Karpas-422 (cell line): ENCODE data around the gene ADAMTSL4. TPM values are rescaled to one million over a fixed set of nuclear protein-coding genes. Genes with fewer than 3 reads are reported as not detected.
"Not testable (repeated sequence)": the region's sequence is repeated elsewhere in the genome, so short reads cannot be mapped to it uniquely, and the experiment has no call there.

Experiments
- DNase-seq: peaks from one replicate; pipeline ENCODE4 v3.0.0-alpha.2; 2015
- H2AFZ ChIP-seq: fragments of 200-600 bp; sonication (generic); 2 replicates; pipeline ENCODE4 v1.6.1; 2014; ENCODE audit warnings: antibody characterized with exemption, low read length, mixed read lengths
- H3K27ac ChIP-seq: fragments of 200-600 bp; sonication (generic); 2 replicates; pipeline ENCODE4 v1.5.1; 2014; ENCODE audit warnings: mild to moderate bottlenecking, low read length, moderate library complexity
- H3K27me3 ChIP-seq: fragments of 200-600 bp; sonication (generic); 2 replicates; pipeline ENCODE4 v1.6.1; 2014; ENCODE audit warnings: low read length, mixed read lengths
- H3K36me3 ChIP-seq: fragments of 200-600 bp; sonication (generic); 2 replicates; pipeline ENCODE4 v1.6.1; 2014; ENCODE audit warnings: low read length, mixed read lengths; ENCODE audit not compliant: insufficient read depth
- H3K4me1 ChIP-seq: fragments of 200-600 bp; sonication (generic); 2 replicates; pipeline ENCODE4 v1.6.1; 2014; ENCODE audit warnings: mild to moderate bottlenecking, low read length, mixed read lengths
- H3K4me2 ChIP-seq: fragments of 200-600 bp; sonication (generic); 2 replicates; pipeline ENCODE4 v1.6.1; 2014; ENCODE audit warnings: low read length, low read depth, mild to moderate bottlenecking; ENCODE audit not compliant: poor library complexity, severe bottlenecking
- H3K4me3 ChIP-seq: fragments of 200-600 bp; sonication (generic); 2 replicates; pipeline ENCODE4 v1.5.1; 2014; ENCODE audit warnings: mild to moderate bottlenecking, antibody characterized with exemption, low read length, mixed read lengths
- H3K79me2 ChIP-seq: fragments of 200-600 bp; sonication (generic); 2 replicates; pipeline ENCODE4 v1.6.1; 2014; ENCODE audit warnings: mild to moderate bottlenecking, low read length, mixed read lengths
- H3K9ac ChIP-seq: fragments of 200-600 bp; sonication (generic); 2 replicates; pipeline ENCODE4 v1.6.0; 2014; ENCODE audit warnings: low read length
- H3K9me2 ChIP-seq: fragments of 200-600 bp; sonication (generic), shearing (Covaris generic); replicated peaks from 2 replicates; pipeline ENCODE4 v1.6.0; 2014; ENCODE audit warnings: mild to moderate bottlenecking, low read length, moderate library complexity; ENCODE audit not compliant: insufficient read depth
- H3K9me3 ChIP-seq: fragments of 300-700, 200-600 bp; sonication (generic); 2 replicates; pipeline ENCODE4 v1.6.1; 2014; ENCODE audit warnings: low read length, mixed read lengths
- H4K20me1 ChIP-seq: fragments of 200-600 bp; sonication (generic); 2 replicates; pipeline ENCODE4 v1.6.1; 2014; ENCODE audit warnings: mild to moderate bottlenecking, antibody characterized with exemption, low read length, low read depth; ENCODE audit not compliant: insufficient read depth
- total RNA-seq: library from RNA; depleted of rRNA; stranded (reverse); fragments of >200 nt; shearing (Covaris generic); gene quantifications from 2 replicates; pipeline ENCODE4 v1.2.3, GENCODE V29; 2014; ENCODE audit warnings: low replicate concordance

The ADAMTSL4 gene
- total RNA-seq, 1 experiment from 2014 or later = not detected

- Histone ChIP-seq H2AFZ (no peak overlapping the region), H3K9me3 (no peaks in the 10 kb centered on the region), H3K4me2 (peak overlapping the region; percentile 97), H3K9ac (peak overlapping the region; percentile 97), H3K27me3 (no peaks in the 10 kb centered on the region), H3K36me3 (peaks cover 51% of the 10 kb centered on the region), H3K4me1 (peaks cover 58% of the 10 kb centered on the region), H4K20me1 (peaks cover 54% of the 10 kb centered on the region), H3K4me3 (peak overlapping the region; percentile 89), H3K27ac (peak overlapping the region; percentile 93), H3K79me2 (peaks cover 68% of the 10 kb centered on the region), H3K9me2 (no peaks in the 10 kb centered on the region)
- DNase-seq = peak; percentile 75
Measured at GRCh38 chr1:150578272-150579109, 29.3 kb downstream of the ADAMTSL4 start.

GRCh38 chr1:150579110-150579944 lies 30.1 kb downstream of the ADAMTSL4 start, which contains the start of gene MCL1:
Gene MCL1, minus strand, starts transcription at chr1:150579610. Its CDS starts 80 bp downstream, at chr1:150579530.
- Histone ChIP-seq H3K36me3 (peaks cover 47% of the 10 kb centered on the region), H3K27ac (peak within 1 kb of the TSS; percentile 93), H3K9ac (peak within 1 kb of the TSS; percentile 97), H3K79me2 (peaks cover 66% of the 10 kb centered on the region), H3K4me1 (peaks cover 50% of the 10 kb centered on the region), H4K20me1 (peaks cover 50% of the 10 kb centered on the region), H2AFZ (no peak within 1 kb of the TSS), H3K4me3 (peak within 1 kb of the TSS; percentile 89), H3K27me3 (no peaks in the 10 kb centered on the region), H3K9me3 (no peaks in the 10 kb centered on the region), H3K4me2 (peak within 1 kb of the TSS; percentile 97), H3K9me2 (no peaks in the 10 kb centered on the region)
- peak; percentile 98 for DNase-seq

- Histone ChIP-seq H2AFZ (no peak overlapping the region), H3K4me3 (peak overlapping the region; percentile 73), H3K27ac (peak overlapping the region; percentile 93), H3K4me1 (peaks cover 42% of the 10 kb centered on the region), H3K9ac (peak overlapping the region; percentile 79), H3K27me3 (no peaks in the 10 kb centered on the region), H3K79me2 (peaks cover 59% of the 10 kb centered on the region), H3K36me3 (peaks cover 40% of the 10 kb centered on the region), H4K20me1 (peaks cover 43% of the 10 kb centered on the region), H3K9me2 (no peaks in the 10 kb centered on the region), H3K9me3 (no peaks in the 10 kb centered on the region), H3K4me2 (peak overlapping the region; percentile 92)
- no peak for DNase-seq
Measured at GRCh38 chr1:150579945-150580642, 30.9 kb downstream of the ADAMTSL4 start.

GRCh38 chr1:150580966-150581365 lies 31.8 kb downstream of the ADAMTSL4 start:
- Histone ChIP-seq H4K20me1 (peaks cover 34% of the 10 kb centered on the region), H3K4me1 (peaks cover 33% of the 10 kb centered on the region), H3K9ac (0 out of 2 replicates have a peak overlapping the region, but pooled peaks have one; percentile 17), H3K4me2 (peak overlapping the region; percentile 44), H3K4me3 (peak overlapping the region; percentile 18; the same call in 1 of the 2 replicates), H3K27ac (peak overlapping the region; percentile 56; the same call in 1 of the 2 replicates), H3K79me2 (peaks cover 50% of the 10 kb centered on the region), H3K36me3 (peaks cover 31% of the 10 kb centered on the region)
- H3K9me2 ChIP-seq, H3K27me3 ChIP-seq, H3K9me3 ChIP-seq, H2AFZ ChIP-seq, DNase-seq: not testable (repeated sequence)

- H2AFZ ChIP-seq, H3K9me2 ChIP-seq, DNase-seq, H3K27me3 ChIP-seq, H3K9me3 ChIP-seq: not testable (repeated sequence)
- H3K4me3 ChIP-seq = peak overlapping the region; percentile 18; the same call in 1 of the 2 replicates
- peaks cover 45% of the 10 kb centered on the region for H3K79me2 ChIP-seq
- H3K36me3 ChIP-seq = peaks cover 26% of the 10 kb centered on the region
- H3K4me1 ChIP-seq = peaks cover 29% of the 10 kb centered on the region
- peak overlapping the region; percentile 44 for H3K4me2 ChIP-seq
- peak overlapping the region; percentile 56; the same call in 1 of the 2 replicates for H3K27ac ChIP-seq
- H4K20me1 ChIP-seq = peaks cover 29% of the 10 kb centered on the region
- 0 out of 2 replicates have a peak overlapping the region, but pooled peaks have one; percentile 17 for H3K9ac ChIP-seq
Measured at GRCh38 chr1:150581437-150581836, 32.2 kb downstream of the ADAMTSL4 start.

GRCh38 chr1:150581962-150582361 lies 32.8 kb downstream of the ADAMTSL4 start:
- not testable (repeated sequence) for H3K9me2 ChIP-seq, H3K4me3 ChIP-seq, DNase-seq, H3K27me3 ChIP-seq, H3K27ac ChIP-seq, H3K4me2 ChIP-seq, H3K9ac ChIP-seq, H2AFZ ChIP-seq, H3K9me3 ChIP-seq
- peaks cover 24% of the 10 kb centered on the region for H4K20me1 ChIP-seq
- H3K4me1 ChIP-seq = peaks cover 23% of the 10 kb centered on the region
- peaks cover 21% of the 10 kb centered on the region for H3K36me3 ChIP-seq
- H3K79me2 ChIP-seq = peaks cover 40% of the 10 kb centered on the region

- no peak for DNase-seq
- Histone ChIP-seq H4K20me1 (peaks cover 20% of the 10 kb centered on the region), H3K4me1 (peaks cover 19% of the 10 kb centered on the region), H3K9me2 (no peaks in the 10 kb centered on the region), H2AFZ (no peak overlapping the region), H3K9me3 (no peaks in the 10 kb centered on the region), H3K27me3 (no peaks in the 10 kb centered on the region), H3K36me3 (peaks cover 17% of the 10 kb centered on the region), H3K9ac (no peak overlapping the region), H3K79me2 (peaks cover 36% of the 10 kb centered on the region), H3K4me3 (no peak overlapping the region), H3K27ac (peak overlapping the region; percentile 16; the same call in 1 of the 2 replicates), H3K4me2 (no peak overlapping the region)
Measured at GRCh38 chr1:150582371-150582770, 33.2 kb downstream of the ADAMTSL4 start.
